GM21367 (cell line): ENCODE measurements around the gene SMYD1.
"Not testable (repeated sequence)": the region's sequence is repeated elsewhere in the genome, so short reads cannot be mapped to it uniquely, and the experiment has no call there.

Source experiments
- ATAC-seq: cut with Tn5 transposase; IDR thresholded peaks from one replicate; pipeline ENCODE4 v1.9.1; 2021; ENCODE audit not compliant: unreplicated experiment

The SMYD1 gene

GRCh38 chr2:88067598-88067997, at the start of gene SMYD1:
Gene SMYD1, plus strand, starts transcription at chr2:88067825. Its CDS starts 40 bp downstream, at chr2:88067865.
- no peak for ATAC-seq

DNA sequence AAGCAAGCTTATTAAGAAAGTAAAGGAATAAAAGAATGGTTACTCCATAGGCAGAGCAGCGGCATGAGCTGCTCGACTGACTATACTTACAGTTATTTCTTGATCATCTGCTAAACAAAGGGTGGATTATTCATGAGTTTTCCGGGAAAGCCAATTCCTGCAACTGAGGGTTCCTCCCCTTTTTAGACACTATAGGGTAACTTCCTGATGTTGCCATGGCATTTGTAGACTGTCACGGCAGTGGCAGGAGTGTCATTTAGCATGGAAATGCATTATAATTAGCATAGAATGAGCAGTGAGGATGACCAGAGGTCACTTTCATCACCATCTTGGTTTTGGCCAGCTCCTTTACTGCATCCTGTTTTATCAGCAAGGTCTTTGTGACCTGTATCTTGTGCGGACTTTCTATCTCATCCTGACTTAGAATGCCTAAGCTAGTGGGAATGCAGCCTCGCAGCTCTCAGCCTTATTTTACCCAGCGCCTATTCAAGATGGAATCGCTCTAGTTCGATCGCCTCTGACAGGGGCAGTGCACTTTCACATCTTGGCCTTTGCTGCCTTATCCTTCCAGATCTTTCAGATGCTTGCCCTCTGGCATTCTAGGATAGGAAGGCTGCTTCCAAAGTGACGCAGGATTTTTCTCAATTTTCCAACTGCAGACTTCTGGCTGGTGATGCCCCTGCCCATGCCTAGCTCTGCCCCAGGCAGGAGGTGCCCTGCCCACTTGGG, 49.4 kb upstream of the SMYD1 start:
- ATAC-seq, result not testable (repeated sequence)

DNA sequence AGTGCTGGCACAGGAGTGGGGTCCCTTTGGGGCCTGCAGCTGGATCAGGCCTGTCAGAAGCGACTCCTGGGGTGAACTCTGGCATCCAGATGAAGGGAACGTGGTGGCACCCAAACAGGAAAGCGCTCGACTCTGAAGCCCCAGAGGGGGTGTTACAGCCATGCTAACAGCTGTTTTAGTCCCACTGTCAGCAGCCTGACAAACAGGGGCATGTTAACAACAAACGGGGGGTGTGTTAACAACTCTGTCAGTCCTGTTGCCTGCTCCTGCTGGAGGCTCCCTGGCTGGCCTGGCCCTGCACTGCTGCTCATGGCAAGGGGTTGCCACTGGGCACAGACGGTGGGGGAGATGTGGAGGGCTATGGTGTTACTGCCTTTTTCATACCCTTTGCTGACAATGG, 48.7 kb upstream of the SMYD1 start:
- no peak for ATAC-seq

DNA sequence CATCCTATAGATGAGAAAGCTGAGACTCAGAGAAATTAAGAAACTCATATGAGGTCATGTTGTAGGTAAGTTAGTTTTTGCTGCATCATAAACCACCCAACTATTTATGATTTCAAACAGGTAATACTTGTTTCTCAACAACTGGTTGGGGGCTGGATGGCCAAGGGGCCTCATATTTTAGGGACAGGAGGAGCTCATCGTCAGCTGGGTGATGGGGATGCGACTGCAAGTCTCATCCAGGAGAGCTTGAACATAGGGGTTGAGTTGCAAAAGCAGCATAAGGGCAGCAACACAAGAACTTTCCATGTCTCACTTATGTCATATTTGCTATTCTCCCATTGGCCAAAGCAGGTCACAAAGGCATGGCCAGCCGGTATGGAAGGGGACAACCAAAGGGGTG, 47.6 kb upstream of the SMYD1 start:
- no peak for ATAC-seq

- no peak for ATAC-seq
Observed at GRCh38 chr2:88022669-88022921, 45.0 kb upstream of the SMYD1 start.

DNA sequence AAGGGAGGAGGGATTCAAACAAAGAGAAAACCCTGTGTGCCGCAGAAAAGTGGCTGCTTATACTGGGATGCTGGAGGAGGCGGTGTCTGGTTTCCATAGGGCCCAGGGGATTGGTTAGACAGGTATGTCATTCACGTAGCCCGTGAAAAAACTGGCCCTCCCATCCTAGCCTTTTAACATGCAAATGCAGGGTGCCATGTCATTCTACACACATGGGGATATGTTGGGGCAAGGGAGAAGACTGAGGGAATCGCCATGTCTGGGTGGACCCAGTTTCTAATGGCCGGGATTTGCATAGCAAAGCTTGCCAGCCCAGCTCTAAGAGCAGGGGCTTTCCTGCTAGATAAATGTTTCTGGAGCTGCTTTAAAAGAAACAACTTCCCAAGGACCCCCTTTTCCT, 43.1 kb upstream of the SMYD1 start:
- ATAC-seq, result no peak

DNA sequence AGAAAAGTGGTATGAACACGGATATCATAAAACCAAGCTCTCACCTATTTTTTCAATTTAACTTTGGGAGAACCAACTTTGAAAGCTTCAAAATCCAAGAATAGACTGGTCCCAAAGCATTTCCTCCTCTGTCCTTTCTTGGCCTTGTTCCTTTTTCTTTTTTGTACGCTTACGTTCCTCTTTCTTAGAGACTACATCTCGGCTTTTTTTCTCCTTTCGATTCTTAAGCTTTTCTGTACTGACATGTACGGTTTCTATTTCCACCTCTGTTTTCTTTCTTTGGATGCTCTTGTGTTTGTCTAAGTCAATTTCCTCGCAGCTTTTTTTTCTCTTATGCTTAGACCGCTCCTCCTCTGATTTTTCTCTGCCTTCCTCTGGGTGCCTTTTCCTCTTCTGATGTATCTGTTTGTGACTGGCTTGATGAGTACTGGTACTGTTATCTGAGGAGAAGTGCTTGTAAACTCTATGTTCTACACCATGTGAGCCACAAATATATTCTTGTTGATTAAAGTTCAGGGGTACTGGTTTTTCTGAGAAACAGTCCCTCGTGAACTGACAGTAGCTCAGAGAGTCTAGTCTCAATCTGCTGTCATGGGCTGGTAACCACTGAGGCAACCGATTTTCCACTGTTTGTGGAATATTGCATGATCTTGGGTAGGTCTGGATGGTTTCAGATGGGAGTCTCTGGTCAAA, 39.8 kb upstream of the SMYD1 start:
- ATAC-seq, result no peak

DNA sequence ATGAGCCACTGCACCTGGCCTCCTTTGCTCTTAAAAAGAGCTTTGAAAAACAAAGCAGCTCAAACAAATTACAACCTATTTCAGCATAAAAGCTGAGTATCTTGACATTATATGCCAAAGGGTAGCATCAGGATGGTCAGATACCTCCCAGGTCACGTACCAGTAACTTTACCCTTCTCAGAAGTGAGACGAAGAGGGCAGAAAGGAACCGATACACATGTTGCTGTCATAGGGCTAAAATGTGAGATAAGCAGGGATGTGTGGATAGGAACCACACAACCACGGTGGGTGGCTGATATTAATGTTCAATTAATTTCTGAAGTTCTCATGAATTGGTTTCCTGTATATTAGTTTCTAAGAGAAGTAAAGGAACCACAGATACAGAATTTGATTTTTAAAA, 38.7 kb upstream of the SMYD1 start:
- no peak for ATAC-seq

- no peak for ATAC-seq
Observed at GRCh38 chr2:88032070-88032702, 35.4 kb upstream of the SMYD1 start.

- no peak for ATAC-seq
Observed at GRCh38 chr2:88036182-88036581, 31.4 kb upstream of the SMYD1 start.

- no peak for ATAC-seq
Observed at GRCh38 chr2:88036606-88037005, 31.0 kb upstream of the SMYD1 start.

GRCh38 chr2:88038263-88039105, 29.1 kb upstream of the SMYD1 start:
- no peak for ATAC-seq

GRCh38 chr2:88042476-88042875, 25.1 kb upstream of the SMYD1 start:
- no peak for ATAC-seq

- ATAC-seq, result not testable (repeated sequence)
Observed at GRCh38 chr2:88045561-88045960, 22.1 kb upstream of the SMYD1 start.

GRCh38 chr2:88048541-88048940, 19.1 kb upstream of the SMYD1 start:
- ATAC-seq, result no peak

DNA sequence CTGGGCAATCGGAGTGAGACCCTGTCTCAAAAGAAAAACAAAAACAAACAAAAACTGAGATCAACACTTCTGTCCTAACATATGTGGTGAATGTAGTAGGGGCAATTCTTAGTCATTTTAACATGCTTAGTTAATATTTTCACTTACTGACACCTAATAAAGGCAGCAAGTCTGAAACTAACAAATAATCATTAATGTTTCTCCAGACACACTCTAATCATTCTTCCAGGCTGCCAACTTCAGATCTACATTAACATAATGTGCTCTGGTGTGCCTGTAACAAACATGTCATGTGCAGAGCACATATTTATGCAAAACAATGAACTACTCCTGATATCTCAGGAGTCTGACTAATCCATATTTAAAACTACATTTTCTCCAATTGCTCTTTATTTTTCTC, 18.0 kb upstream of the SMYD1 start:
- no peak for ATAC-seq

GRCh38 chr2:88051792-88052191, 15.8 kb upstream of the SMYD1 start:
- ATAC-seq, result no peak

GRCh38 chr2:88053296-88053695, 14.3 kb upstream of the SMYD1 start:
- ATAC-seq, result no peak

DNA sequence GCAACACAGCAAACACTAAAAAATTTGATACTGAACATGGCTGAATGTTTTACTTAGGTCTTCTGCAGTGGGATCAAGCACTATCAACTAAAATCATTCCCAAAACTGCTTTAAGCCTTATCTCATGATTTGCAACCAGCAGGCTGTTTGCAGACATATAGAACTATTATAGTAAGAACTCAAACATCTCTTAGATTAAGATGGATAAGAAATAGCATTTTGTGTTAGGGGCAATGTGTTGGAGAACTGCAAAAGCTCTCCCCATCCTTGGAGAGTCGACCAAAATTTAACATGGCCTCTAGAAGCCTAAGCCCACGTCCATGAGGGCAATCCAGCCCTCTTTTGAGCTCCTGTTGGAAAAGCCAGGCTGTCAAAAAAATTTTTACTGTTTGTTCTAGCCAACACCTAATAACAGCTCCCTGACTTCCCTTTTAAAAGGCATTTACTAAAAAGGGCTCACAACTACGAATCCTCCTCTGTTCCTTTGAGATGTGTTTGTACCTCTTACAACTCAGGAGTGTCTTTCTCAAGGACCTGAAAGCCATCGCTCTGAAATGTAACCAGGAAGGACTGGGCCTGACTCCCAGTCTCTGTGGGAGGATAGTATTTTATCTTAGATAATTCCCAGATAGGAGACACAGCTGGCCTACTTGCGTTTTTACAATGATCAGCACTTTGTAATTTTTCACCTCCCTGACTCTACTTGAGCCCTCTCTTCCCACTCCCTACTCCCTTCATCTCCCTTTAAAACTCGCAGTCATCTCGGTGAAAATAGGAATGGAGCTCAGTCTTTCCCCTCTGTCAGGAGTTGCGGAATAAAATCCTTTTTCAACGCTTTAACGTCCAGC, 13.5 kb upstream of the SMYD1 start:
- no peak for ATAC-seq

GRCh38 chr2:88054782-88055370, 12.7 kb upstream of the SMYD1 start:
- ATAC-seq, result no peak
